Tibial nerve (tissue), 4 donors: ENCODE measurements around the gene TLR3. TPM values are rescaled to one million over a fixed set of nuclear protein-coding genes. Genes with fewer than 3 reads are reported as not detected.

Experiments
- DNase-seq, 2 donors: peaks; one replicate each; pipeline ENCODE4 v3.0.0-alpha.2; 2019; ENCODE audit warnings: low spot score in 2 of 2
- H3K27ac ChIP-seq, 4 donors: fragments of 200-600 bp; sonication (generic) in 3 of 4; one replicate each; pipeline ENCODE4 v1.5.1; 2017 to 2019; ENCODE audit warnings: mild to moderate bottlenecking in 1 of 4
- H3K27me3 ChIP-seq, 2 donors: fragments of 200-600 bp; sonication (generic) in 1 of 2; one replicate each; pipeline versions ENCODE4 v1.5.1 to v1.6.0; 2017 to 2019
- H3K36me3 ChIP-seq, 3 donors: fragments of 200-600 bp; sonication (generic); one replicate each; pipeline ENCODE4 v1.5.1; 2018 to 2019
- H3K4me1 ChIP-seq, 4 donors: fragments of 200-600 bp; sonication (generic) in 3 of 4; one replicate each; pipeline ENCODE4 v1.5.1; 2017 to 2019
- H3K4me3 ChIP-seq, 4 donors: fragments of 200-600 bp; sonication (generic) in 3 of 4; one replicate each; pipeline ENCODE4 v1.5.1; 2017 to 2019; ENCODE audit warnings: mild to moderate bottlenecking in 1 of 4, moderate library complexity in 1 of 4
- H3K9me3 ChIP-seq, 4 donors: fragments of 200-600 bp; sonication (generic) in 3 of 4; one replicate each; pipeline ENCODE4 v1.5.1; 2017 to 2019
- EP300 ChIP-seq, 2 donors: sonication (generic); formaldehyde crosslinking; IDR thresholded peaks; one replicate each; pipeline ENCODE4 v1.6.1; 2017; ENCODE audit warnings: antibody characterized with exemption in 2 of 2, mild to moderate bottlenecking in 1 of 2
- POLR2A ChIP-seq, 2 donors: fragments of 450-650 bp; IDR thresholded peaks; one replicate each; pipeline ENCODE4 v1.6.1; 2017; ENCODE audit warnings: antibody characterized with exemption in 2 of 2, mild to moderate bottlenecking in 2 of 2, moderate library complexity in 2 of 2
- WGBS, 2 donors: methylation state at CpG; one replicate each; pipeline ENCODE4 v1.1.5; 2018; 5-methylcytosine and 5-hydroxymethylcytosine counted together
- small RNA-seq: library from RNA; depleted of rRNA; stranded (forward); fragments of <200 nt; gene quantifications from one replicate; pipeline ENCODE3, GENCODE V24; 2016
- total RNA-seq, 4 donors: library from RNA; depleted of rRNA; stranded (reverse); fragments of >200 nt; gene quantifications; one replicate each; pipeline ENCODE4 v1.1.0, GENCODE V29; 2016
- TF ChIP-seq, protein P1 (sequence below), 5 experiments: fragments of 200-600 bp in 3 of 5; fragments of 450-650 bp in 2 of 5; sonication (generic) in 3 of 5; IDR thresholded peaks; one replicate each; pipeline ENCODE4 v1.5.1; 2016 to 2019; ENCODE audit warnings: antibody characterized with exemption in 5 of 5, mild to moderate bottlenecking in 3 of 5, moderate library complexity in 2 of 5

TLR3 gene
- total RNA-seq, 4 donors from 2014 or later = 3.9 to 13.3 (median 6.0) TPM

- H3K9me3 ChIP-seq = no peaks in the 10 kb centered on the region
- H3K4me1 ChIP-seq = peaks cover 0 to 7% (median 0%) of the 10 kb centered on the region in 4 donors
- H3K4me3 ChIP-seq = no peak overlapping the region
- H3K27ac ChIP-seq = no peak overlapping the region
- TF ChIP-seq, protein P1, sequence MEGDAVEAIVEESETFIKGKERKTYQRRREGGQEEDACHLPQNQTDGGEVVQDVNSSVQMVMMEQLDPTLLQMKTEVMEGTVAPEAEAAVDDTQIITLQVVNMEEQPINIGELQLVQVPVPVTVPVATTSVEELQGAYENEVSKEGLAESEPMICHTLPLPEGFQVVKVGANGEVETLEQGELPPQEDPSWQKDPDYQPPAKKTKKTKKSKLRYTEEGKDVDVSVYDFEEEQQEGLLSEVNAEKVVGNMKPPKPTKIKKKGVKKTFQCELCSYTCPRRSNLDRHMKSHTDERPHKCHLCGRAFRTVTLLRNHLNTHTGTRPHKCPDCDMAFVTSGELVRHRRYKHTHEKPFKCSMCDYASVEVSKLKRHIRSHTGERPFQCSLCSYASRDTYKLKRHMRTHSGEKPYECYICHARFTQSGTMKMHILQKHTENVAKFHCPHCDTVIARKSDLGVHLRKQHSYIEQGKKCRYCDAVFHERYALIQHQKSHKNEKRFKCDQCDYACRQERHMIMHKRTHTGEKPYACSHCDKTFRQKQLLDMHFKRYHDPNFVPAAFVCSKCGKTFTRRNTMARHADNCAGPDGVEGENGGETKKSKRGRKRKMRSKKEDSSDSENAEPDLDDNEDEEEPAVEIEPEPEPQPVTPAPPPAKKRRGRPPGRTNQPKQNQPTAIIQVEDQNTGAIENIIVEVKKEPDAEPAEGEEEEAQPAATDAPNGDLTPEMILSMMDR (IDR thresholded peaks at IDR 0.05) = no peak
- TF ChIP-seq POLR2A (IDR thresholded peaks at IDR 0.05) = no peak
- no peak for TF ChIP-seq EP300 (IDR thresholded peaks at IDR 0.05)
- 23 to 27% methylated on average over 4 of the region's 4 CpGs for WGBS, 2 donors
- no peaks in the 10 kb centered on the region for H3K36me3 ChIP-seq
- no peaks in the 10 kb centered on the region for H3K27me3 ChIP-seq
- no peak for DNase-seq
Measured at GRCh38 chr4:186132577-186133242, 63.8 kb downstream of the TLR3 start.

GRCh38 chr4:186134257-186134656 is 65.3 kb downstream of the TLR3 start:
- Histone ChIP-seq H3K9me3 (no peaks in the 10 kb centered on the region), H3K27me3 (no peaks in the 10 kb centered on the region), H3K4me3 (no peak overlapping the region), H3K27ac (no peak overlapping the region), H3K4me1 (peaks cover 0 to 7% (median 0%) of the 10 kb centered on the region in 4 donors), H3K36me3 (no peaks in the 10 kb centered on the region)
- TF ChIP-seq POLR2A (IDR thresholded peaks at IDR 0.05) (no peak), EP300 (IDR thresholded peaks at IDR 0.05) (no peak)
- TF ChIP-seq, protein P1 (IDR thresholded peaks at IDR 0.05) = no peak
- 89 to 93% methylated on average over 3 of the region's 3 CpGs for WGBS, 2 donors
- no peak for DNase-seq

- WGBS, 2 donors = 92 to 95% methylated on average over 11 of the region's 11 CpGs
- DNase-seq = no peak
- Histone ChIP-seq H3K4me3 (no peak overlapping the region), H3K4me1 (peaks cover 0 to 7% (median 0%) of the 10 kb centered on the region in 4 donors), H3K27ac (no peak overlapping the region), H3K9me3 (no peaks in the 10 kb centered on the region), H3K36me3 (no peaks in the 10 kb centered on the region), H3K27me3 (no peaks in the 10 kb centered on the region)
- TF ChIP-seq, protein P1 (IDR thresholded peaks at IDR 0.05) = no peak
- TF ChIP-seq EP300 (IDR thresholded peaks at IDR 0.05) (no peak), POLR2A (IDR thresholded peaks at IDR 0.05) (no peak)
Measured at GRCh38 chr4:186134861-186135260, 65.9 kb downstream of the TLR3 start.

GRCh38 chr4:186137196-186137794 is 68.3 kb downstream of the TLR3 start:
- H3K4me1 ChIP-seq = peaks cover 0 to 7% (median 0%) of the 10 kb centered on the region in 4 donors
- TF ChIP-seq, protein P1 (IDR thresholded peaks at IDR 0.05) = peak; percentile 58 to 66 (median 65)
- no peak for TF ChIP-seq EP300 (IDR thresholded peaks at IDR 0.05)
- H3K9me3 ChIP-seq = no peaks in the 10 kb centered on the region
- no peaks in the 10 kb centered on the region for H3K27me3 ChIP-seq
- H3K27ac ChIP-seq = no peak overlapping the region
- H3K4me3 ChIP-seq = peak overlapping the region in 1 of 4 donors; percentile 22
- no peak for DNase-seq
- WGBS, 2 donors = 56 to 60% methylated on average over 6 of the region's 6 CpGs
- no peaks in the 10 kb centered on the region for H3K36me3 ChIP-seq

Small RNA genes lying within 50 kb of the gene (small RNA-seq; reads per million reads assigned to genes)
- not detected for gene RF00322
- not detected for gene RNU4-64P

Other genes starting within 250 kb of the TLR3 start
- gene FAM149A, start 35.5 kb downstream of the TLR3 start, total RNA-seq = 10 to 100 TPM in 3 of 4 donors, 1 to 10 TPM in 1; 7.8 to 20.1 (median 13.8) TPM
- 10 to 100 TPM; 36.3 to 56.6 (median 47.7) TPM for gene CYP4V2, start 122.4 kb downstream of the TLR3 start, total RNA-seq
- gene KLKB1, start 158.4 kb downstream of the TLR3 start, total RNA-seq = 1 to 10 TPM in 3 of 4 donors, under 1 TPM in 1; 0.98 to 3.7 (median 1.3) TPM
- 1 to 10 TPM in 1 of 4 donors, not detected in 3; 2.0 TPM for gene F11, start 197.0 kb downstream of the TLR3 start, total RNA-seq